ENCODE measurements around the gene TP53I13.

Gene TP53I13

DNA sequence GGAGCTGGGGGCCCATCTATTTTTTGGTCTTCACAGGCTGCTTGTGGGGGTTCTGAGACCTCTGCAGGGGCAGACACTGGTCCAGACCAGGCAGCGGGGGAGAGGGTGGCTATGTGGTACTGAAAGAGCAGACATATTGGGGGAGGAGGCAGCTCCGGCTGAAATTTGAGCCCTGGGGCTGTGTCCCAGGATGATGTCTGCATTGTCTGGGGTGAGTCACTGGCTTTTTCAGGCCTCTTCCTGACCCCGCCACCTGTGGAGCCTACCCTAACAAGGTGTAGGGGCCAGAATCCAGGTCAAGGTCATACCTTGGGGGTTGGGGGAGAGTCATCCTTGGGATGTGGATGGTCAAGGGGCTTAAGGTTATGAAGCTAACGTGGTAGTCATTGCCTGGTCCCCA is 51.8 kb downstream of the TP53I13 start:
- TF ChIP-seq, protein P1, sequence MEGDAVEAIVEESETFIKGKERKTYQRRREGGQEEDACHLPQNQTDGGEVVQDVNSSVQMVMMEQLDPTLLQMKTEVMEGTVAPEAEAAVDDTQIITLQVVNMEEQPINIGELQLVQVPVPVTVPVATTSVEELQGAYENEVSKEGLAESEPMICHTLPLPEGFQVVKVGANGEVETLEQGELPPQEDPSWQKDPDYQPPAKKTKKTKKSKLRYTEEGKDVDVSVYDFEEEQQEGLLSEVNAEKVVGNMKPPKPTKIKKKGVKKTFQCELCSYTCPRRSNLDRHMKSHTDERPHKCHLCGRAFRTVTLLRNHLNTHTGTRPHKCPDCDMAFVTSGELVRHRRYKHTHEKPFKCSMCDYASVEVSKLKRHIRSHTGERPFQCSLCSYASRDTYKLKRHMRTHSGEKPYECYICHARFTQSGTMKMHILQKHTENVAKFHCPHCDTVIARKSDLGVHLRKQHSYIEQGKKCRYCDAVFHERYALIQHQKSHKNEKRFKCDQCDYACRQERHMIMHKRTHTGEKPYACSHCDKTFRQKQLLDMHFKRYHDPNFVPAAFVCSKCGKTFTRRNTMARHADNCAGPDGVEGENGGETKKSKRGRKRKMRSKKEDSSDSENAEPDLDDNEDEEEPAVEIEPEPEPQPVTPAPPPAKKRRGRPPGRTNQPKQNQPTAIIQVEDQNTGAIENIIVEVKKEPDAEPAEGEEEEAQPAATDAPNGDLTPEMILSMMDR (IDR thresholded peaks at IDR 0.05) = no peak
- Histone ChIP-seq H3K27me3 (peaks cover 90% of the 10 kb centered on the region), H3K4me3 (ENCODE audit: low read depth in 1 of 2, low read length in 1 of 2) (no peak overlapping the region), H3K36me3 (peaks cover 5% of the 10 kb centered on the region), H3K9me3 (no peaks in the 10 kb centered on the region), H3K27ac (no peak overlapping the region), H3K4me1 (ENCODE audit: control insufficient read depth in 1 of 2, insufficient read depth in 1 of 2, low read depth in 1 of 2, low read length in 1 of 2) (peaks cover 46 to 47% of the 10 kb centered on the region in 2 experiments)

DNA sequence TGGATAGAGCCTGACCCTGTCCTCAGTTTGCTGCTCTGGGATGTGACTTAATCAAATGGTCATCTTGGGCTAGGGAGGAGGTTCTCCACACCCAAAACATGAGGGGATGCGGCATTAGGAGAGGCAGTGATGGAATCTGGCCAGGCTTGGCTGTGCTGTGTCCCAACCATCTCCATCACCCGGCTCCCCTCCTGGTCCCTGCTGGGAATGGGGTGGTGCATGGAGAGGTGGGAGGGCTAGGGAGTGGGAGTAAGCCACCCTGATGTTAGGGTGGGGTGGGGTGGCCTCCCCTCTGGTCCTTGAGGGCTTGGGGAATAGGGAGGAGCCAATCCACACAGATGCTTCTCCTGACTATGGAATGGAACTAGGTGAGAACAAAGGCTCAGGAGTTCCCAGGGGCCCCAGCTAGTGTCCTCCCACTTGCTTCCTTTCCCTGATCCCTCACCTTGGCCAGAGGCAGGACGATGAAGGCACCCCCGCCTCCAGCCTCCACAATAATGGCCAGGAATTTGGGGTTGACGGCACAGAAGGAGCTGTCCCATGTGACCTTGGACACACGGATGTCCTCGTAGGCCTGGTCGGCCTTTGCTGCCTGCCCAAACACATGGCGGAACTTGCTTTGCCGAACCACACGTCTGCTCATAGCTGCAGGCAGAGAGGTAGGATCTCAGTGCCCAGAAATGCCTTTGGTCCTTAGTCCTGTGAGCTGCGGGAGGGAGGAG is 52.4 kb downstream of the TP53I13 start:
- H3K4me3 ChIP-seq (ENCODE audit: low read depth in 1 of 2, low read length in 1 of 2) = no peak overlapping the region
- peaks cover 39 to 40% of the 10 kb centered on the region in 2 experiments for H3K4me1 ChIP-seq (ENCODE audit: control insufficient read depth in 1 of 2, insufficient read depth in 1 of 2, low read depth in 1 of 2, low read length in 1 of 2)
- TF ChIP-seq, protein P1 (IDR thresholded peaks at IDR 0.05) = no peak

DNA sequence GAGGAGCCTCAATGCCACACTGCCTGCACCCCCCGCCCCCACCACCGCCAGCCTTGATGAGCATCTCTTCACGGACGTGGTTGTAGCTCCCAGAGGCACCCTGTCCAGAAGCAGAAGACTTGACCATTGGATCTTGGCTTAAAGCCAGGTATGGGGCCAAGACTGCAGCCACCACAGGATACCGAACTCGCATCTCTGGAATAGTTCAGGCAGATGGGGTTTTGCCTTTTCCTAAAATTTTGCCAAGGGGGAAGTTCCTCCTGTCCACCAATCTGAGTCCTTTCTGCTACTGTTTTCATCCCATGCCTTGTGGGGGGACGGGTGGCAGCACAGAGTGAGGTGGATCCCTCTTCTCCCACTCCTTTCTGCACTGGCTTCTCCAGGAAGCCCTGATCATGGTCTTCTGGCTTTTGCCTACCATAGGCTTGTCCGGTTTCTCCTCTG is 53.3 kb downstream of the TP53I13 start:
- TF ChIP-seq, protein P1 (IDR thresholded peaks at IDR 0.05) = no peak
- Histone ChIP-seq H3K9me3 (no peaks in the 10 kb centered on the region), H3K27me3 (peaks cover 75% of the 10 kb centered on the region), H3K4me1 (ENCODE audit: control insufficient read depth in 1 of 2, insufficient read depth in 1 of 2, low read depth in 1 of 2, low read length in 1 of 2) (peaks cover 31 to 32% of the 10 kb centered on the region in 2 experiments), H3K36me3 (peaks cover 17% of the 10 kb centered on the region), H3K27ac (no peak overlapping the region), H3K4me3 (ENCODE audit: low read depth in 1 of 2, low read length in 1 of 2) (peak overlapping the region in 1 of 2 experiments; percentile 50)

More for the DNA sequence above, 52.4 kb downstream of the TP53I13 start:
- Histone ChIP-seq H3K36me3 (peaks cover 10% of the 10 kb centered on the region), H3K27ac (no peak overlapping the region), H3K9me3 (no peaks in the 10 kb centered on the region), H3K27me3 (peaks cover 83% of the 10 kb centered on the region)
